Parathyroid adenoma (tissue), 2 donors: ENCODE measurements around the gene ADGRL3.

Source experiments
- H2AFZ ChIP-seq: fragments of 300-600 bp; sonication (generic); one replicate; pipeline ENCODE4 v1.7.0; 2017; ENCODE audit warnings: antibody characterized with exemption, mild to moderate bottlenecking
- H3K27ac ChIP-seq: fragments of 300-600 bp; sonication (generic); one replicate; pipeline ENCODE4 v1.7.0; 2017
- H3K27me3 ChIP-seq: fragments of 300-600 bp; sonication (generic); one replicate; pipeline ENCODE4 v1.7.0; 2017; ENCODE audit warnings: low read length; ENCODE audit not compliant: control insufficient read depth, insufficient read depth
- H3K36me3 ChIP-seq: fragments of 300-600 bp; sonication (generic); one replicate; pipeline ENCODE4 v1.7.0; 2017; ENCODE audit warnings: low read length; ENCODE audit not compliant: control insufficient read depth, insufficient read depth
- H3K4me1 ChIP-seq: fragments of 300-600 bp; sonication (generic); one replicate; pipeline ENCODE4 v1.7.0; 2017; ENCODE audit warnings: control low read depth
- H3K4me2 ChIP-seq: fragments of 300-600 bp; sonication (generic); one replicate; pipeline ENCODE4 v1.7.0; 2017; ENCODE audit warnings: low read length
- H3K4me3 ChIP-seq: fragments of 300-600 bp; sonication (generic); one replicate; pipeline ENCODE4 v1.7.0; 2017; ENCODE audit warnings: low read depth, low read length
- H3K79me2 ChIP-seq: fragments of 300-600 bp; sonication (generic); one replicate; pipeline ENCODE4 v1.7.0; 2017; ENCODE audit warnings: control low read depth
- H3K9ac ChIP-seq: fragments of 300-600 bp; sonication (generic); one replicate; pipeline ENCODE4 v1.7.0; 2017; ENCODE audit warnings: mild to moderate bottlenecking
- H3K9me3 ChIP-seq: fragments of 300-600 bp; sonication (generic); one replicate; pipeline ENCODE4 v1.7.0; 2017; ENCODE audit warnings: low read length; ENCODE audit not compliant: control insufficient read depth
- TF ChIP-seq, protein P1 (sequence below): fragments of 300-600 bp; sonication (generic); IDR thresholded peaks from one replicate; pipeline ENCODE4 v1.7.0; 2017; ENCODE audit warnings: antibody characterized with exemption, mild to moderate bottlenecking
- donor health status: primary hyperparathyroidism.

Gene ADGRL3

GRCh38 chr4:61210186-61210939, 10.2 kb downstream of the ADGRL3 start:
- H3K79me2 ChIP-seq = no peaks in the 10 kb centered on the region
- no peaks in the 10 kb centered on the region for H3K27me3 ChIP-seq
- no peaks in the 10 kb centered on the region for H3K9me3 ChIP-seq
- no peaks in the 10 kb centered on the region for H3K4me1 ChIP-seq
- H3K36me3 ChIP-seq = no peaks in the 10 kb centered on the region
- no peak overlapping the region for H3K4me3 ChIP-seq
- no peak overlapping the region for H2AFZ ChIP-seq
- no peak overlapping the region for H3K9ac ChIP-seq
- no peak overlapping the region for H3K27ac ChIP-seq
- H3K4me2 ChIP-seq = no peak overlapping the region
- TF ChIP-seq, protein P1, sequence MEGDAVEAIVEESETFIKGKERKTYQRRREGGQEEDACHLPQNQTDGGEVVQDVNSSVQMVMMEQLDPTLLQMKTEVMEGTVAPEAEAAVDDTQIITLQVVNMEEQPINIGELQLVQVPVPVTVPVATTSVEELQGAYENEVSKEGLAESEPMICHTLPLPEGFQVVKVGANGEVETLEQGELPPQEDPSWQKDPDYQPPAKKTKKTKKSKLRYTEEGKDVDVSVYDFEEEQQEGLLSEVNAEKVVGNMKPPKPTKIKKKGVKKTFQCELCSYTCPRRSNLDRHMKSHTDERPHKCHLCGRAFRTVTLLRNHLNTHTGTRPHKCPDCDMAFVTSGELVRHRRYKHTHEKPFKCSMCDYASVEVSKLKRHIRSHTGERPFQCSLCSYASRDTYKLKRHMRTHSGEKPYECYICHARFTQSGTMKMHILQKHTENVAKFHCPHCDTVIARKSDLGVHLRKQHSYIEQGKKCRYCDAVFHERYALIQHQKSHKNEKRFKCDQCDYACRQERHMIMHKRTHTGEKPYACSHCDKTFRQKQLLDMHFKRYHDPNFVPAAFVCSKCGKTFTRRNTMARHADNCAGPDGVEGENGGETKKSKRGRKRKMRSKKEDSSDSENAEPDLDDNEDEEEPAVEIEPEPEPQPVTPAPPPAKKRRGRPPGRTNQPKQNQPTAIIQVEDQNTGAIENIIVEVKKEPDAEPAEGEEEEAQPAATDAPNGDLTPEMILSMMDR = no peak

- no peak overlapping the region for H3K27ac ChIP-seq
Measured at GRCh38 chr4:61211781-61212180, 11.7 kb downstream of the ADGRL3 start.

DNA sequence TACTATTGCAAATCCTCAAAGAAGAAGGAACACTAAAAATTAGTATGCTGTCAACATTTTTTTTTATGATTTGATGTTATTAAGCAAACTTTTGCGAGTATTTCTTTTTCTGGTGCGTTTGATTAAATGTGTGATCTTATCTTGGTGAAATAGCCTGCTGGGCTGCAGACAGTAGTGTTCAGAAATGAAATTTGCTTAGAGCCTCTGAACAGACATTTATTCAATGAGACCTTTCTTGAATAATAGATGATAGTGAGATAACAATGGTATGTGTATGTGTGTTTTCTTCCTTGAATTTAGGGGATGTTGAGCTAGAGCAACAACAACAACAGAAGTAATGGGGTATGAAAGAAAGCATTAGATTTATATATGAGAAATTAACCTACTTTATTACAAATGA, 12.7 kb downstream of the ADGRL3 start:
- no peak overlapping the region for H3K4me2 ChIP-seq
- H3K36me3 ChIP-seq = no peaks in the 10 kb centered on the region
- no peaks in the 10 kb centered on the region for H3K79me2 ChIP-seq
- H3K27me3 ChIP-seq = no peaks in the 10 kb centered on the region
- H3K4me1 ChIP-seq = no peaks in the 10 kb centered on the region
- H3K9me3 ChIP-seq = no peaks in the 10 kb centered on the region
- no peak overlapping the region for H3K4me3 ChIP-seq
- TF ChIP-seq, protein P1 = no peak
- H3K9ac ChIP-seq = no peak overlapping the region
- H2AFZ ChIP-seq = no peak overlapping the region
- H3K27ac ChIP-seq = no peak overlapping the region

More at GRCh38 chr4:61211781-61212180, 11.7 kb downstream of the ADGRL3 start:
- H3K36me3 ChIP-seq = no peaks in the 10 kb centered on the region
- H3K9ac ChIP-seq = no peak overlapping the region
- no peaks in the 10 kb centered on the region for H3K27me3 ChIP-seq
- no peaks in the 10 kb centered on the region for H3K79me2 ChIP-seq
- H2AFZ ChIP-seq = no peak overlapping the region
- no peak overlapping the region for H3K4me3 ChIP-seq
- TF ChIP-seq, protein P1 = no peak
- no peaks in the 10 kb centered on the region for H3K9me3 ChIP-seq
- no peak overlapping the region for H3K4me2 ChIP-seq
- no peaks in the 10 kb centered on the region for H3K4me1 ChIP-seq

DNA sequence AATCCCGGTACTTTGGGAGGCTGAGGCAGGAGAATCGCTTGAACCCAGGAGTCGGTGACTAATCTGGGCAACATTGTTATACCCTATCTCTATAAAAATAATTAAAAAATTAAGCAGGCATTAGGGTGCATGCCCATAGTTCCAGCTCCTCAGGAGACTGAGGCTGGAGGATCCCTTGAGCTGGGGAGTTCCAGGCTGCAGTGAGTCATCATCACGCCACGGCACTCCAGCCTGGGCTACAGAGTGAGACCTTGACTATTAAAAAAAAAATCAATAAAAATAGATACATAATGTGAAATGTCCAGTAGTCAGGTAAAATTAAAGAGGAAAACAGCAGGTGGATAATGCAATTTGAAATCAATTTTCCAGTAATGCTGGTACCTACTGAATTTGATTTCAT, 14.6 kb downstream of the ADGRL3 start:
- TF ChIP-seq, protein P1 = no peak
- Histone ChIP-seq H3K27me3 (no peaks in the 10 kb centered on the region), H3K4me3 (no peak overlapping the region), H2AFZ (no peak overlapping the region), H3K4me2 (no peak overlapping the region), H3K4me1 (no peaks in the 10 kb centered on the region), H3K36me3 (no peaks in the 10 kb centered on the region), H3K9ac (no peak overlapping the region), H3K27ac (no peak overlapping the region), H3K79me2 (no peaks in the 10 kb centered on the region), H3K9me3 (no peaks in the 10 kb centered on the region)

DNA sequence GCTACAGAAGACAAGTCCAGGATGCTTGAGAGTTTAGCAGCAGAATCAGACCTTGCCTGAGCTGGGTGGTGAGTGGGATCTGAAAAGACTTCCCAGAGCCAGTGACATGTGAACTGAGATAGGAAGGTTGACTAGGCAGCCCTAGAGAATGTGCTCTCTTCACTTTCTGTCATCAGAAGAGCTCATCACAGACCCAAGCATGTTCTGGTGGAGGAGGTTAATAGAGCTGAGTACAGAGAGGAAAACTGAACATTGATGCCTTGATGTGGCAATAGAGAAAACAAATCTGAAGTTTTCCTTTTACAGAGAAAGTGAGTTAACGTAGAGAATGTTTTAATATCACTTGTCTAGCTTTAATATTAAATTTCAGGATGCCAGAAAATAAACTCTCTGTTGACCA, 17.1 kb downstream of the ADGRL3 start:
- no peak overlapping the region for H3K9ac ChIP-seq

More for the DNA sequence above, 17.1 kb downstream of the ADGRL3 start:
- Histone ChIP-seq H3K36me3 (no peaks in the 10 kb centered on the region), H3K9me3 (no peaks in the 10 kb centered on the region), H3K4me1 (no peaks in the 10 kb centered on the region), H3K79me2 (no peaks in the 10 kb centered on the region), H2AFZ (no peak overlapping the region), H3K27me3 (no peaks in the 10 kb centered on the region), H3K27ac (no peak overlapping the region), H3K4me2 (no peak overlapping the region), H3K4me3 (no peak overlapping the region)
- TF ChIP-seq, protein P1 = no peak
